ENCODE results near the gene RBM4B.

The RBM4B gene

DNA sequence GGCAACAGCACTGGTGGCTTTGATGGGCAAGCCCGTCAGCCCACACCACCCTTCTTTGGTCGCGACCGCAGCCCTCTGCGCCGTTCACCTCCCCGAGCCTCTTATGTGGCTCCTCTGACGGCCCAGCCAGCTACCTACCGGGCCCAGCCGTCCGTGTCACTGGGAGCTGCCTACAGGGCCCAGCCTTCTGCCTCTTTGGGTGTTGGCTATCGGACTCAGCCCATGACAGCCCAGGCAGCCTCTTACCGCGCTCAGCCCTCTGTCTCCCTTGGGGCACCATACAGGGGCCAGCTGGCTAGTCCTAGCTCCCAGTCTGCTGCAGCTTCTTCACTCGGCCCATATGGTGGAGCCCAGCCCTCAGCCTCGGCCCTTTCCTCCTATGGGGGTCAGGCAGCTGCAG is 53.2 kb downstream of the RBM4B start:
- Histone ChIP-seq H3K4me3 (ENCODE audit: low read depth, low read length) (no peak overlapping the region), H3K36me3 (ENCODE audit: control insufficient read depth, insufficient read depth, low read length) (no peaks in the 10 kb centered on the region), H3K9ac (no peak overlapping the region), H3K9me3 (ENCODE audit: control insufficient read depth, low read length) (no peaks in the 10 kb centered on the region), H3K27ac (no peak overlapping the region), H2AFZ (no peak overlapping the region), H3K27me3 (ENCODE audit: control insufficient read depth, insufficient read depth, low read length) (no peaks in the 10 kb centered on the region), H3K79me2 (peaks cover 44% of the 10 kb centered on the region), H3K4me1 (no peaks in the 10 kb centered on the region), H3K4me2 (ENCODE audit: low read length) (no peak overlapping the region)
- TF ChIP-seq, protein P1, sequence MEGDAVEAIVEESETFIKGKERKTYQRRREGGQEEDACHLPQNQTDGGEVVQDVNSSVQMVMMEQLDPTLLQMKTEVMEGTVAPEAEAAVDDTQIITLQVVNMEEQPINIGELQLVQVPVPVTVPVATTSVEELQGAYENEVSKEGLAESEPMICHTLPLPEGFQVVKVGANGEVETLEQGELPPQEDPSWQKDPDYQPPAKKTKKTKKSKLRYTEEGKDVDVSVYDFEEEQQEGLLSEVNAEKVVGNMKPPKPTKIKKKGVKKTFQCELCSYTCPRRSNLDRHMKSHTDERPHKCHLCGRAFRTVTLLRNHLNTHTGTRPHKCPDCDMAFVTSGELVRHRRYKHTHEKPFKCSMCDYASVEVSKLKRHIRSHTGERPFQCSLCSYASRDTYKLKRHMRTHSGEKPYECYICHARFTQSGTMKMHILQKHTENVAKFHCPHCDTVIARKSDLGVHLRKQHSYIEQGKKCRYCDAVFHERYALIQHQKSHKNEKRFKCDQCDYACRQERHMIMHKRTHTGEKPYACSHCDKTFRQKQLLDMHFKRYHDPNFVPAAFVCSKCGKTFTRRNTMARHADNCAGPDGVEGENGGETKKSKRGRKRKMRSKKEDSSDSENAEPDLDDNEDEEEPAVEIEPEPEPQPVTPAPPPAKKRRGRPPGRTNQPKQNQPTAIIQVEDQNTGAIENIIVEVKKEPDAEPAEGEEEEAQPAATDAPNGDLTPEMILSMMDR (IDR thresholded peaks at IDR 0.05) = no peak

DNA sequence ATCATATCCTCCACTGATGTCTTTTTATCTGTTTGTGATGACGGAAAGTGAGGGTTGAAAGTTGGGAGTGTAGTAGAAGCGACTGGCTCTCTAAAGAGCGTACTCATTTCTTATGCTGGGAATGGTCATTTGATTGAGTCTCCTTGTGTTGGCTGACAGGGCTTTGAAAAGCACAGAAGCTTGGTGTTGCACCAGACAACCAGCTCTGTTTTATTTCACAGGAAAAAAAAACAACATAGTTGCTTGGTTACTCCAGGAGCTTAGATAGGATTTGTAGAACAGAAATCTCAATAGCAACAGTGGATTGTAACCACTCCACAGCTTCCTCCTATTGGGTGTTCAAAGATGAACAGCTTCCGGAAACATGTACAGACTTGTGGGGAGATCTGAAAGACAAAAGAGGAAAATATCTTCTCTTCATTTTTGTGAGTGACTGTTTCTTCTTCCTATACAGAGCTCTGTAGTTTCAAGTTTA is 58.6 kb downstream of the RBM4B start:
- Histone ChIP-seq H2AFZ (no peak overlapping the region), H3K9ac (no peak overlapping the region), H3K4me1 (no peaks in the 10 kb centered on the region), H3K4me3 (ENCODE audit: low read depth, low read length) (peak overlapping the region; percentile 84), H3K4me2 (ENCODE audit: low read length) (peak overlapping the region; percentile 62), H3K27ac (peak overlapping the region; percentile 54), H3K9me3 (ENCODE audit: control insufficient read depth, low read length) (no peaks in the 10 kb centered on the region), H3K27me3 (ENCODE audit: control insufficient read depth, insufficient read depth, low read length) (no peaks in the 10 kb centered on the region), H3K79me2 (peaks cover 33% of the 10 kb centered on the region), H3K36me3 (ENCODE audit: control insufficient read depth, insufficient read depth, low read length) (no peaks in the 10 kb centered on the region)
- TF ChIP-seq, protein P1 (IDR thresholded peaks at IDR 0.05) = no peak

DNA sequence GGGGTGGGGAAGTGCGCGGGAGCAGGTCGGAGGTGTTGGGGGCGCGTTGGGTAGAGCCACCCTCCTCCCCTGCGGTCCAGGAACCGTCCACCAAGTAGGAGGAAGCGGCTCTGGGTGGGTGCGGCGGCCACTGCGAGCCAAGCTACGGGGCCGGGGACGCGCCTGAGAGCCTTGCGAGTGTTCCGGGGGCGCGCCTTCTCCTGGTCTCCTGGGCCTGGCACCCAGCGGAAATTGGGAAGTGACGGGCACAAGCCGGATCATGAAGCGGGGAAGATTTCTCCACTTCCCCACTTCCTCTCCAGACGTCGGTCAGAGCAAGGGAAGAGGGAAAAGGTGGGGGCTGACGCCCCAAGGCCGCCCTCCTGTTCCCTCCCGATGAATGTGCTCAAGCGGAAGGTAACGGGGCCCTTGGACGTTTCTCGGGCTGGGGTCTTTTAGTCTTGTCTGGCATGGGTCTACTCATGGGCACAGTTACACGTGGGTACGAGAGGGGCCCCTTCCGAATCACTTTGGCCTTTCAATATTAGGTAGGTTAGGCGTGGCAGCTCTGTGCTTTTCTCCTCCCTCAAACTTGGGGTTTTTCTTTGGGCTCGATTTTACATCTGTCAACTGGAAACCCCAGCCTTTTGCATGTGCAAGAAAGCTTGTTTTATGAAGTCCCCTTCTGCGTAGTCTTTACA is 60.4 kb downstream of the RBM4B start:
- peak overlapping the region; percentile 84 for H3K4me3 ChIP-seq (ENCODE audit: low read depth, low read length)
- H3K4me2 ChIP-seq (ENCODE audit: low read length) = peak overlapping the region; percentile 62
- H3K9me3 ChIP-seq (ENCODE audit: control insufficient read depth, low read length) = no peaks in the 10 kb centered on the region
- TF ChIP-seq, protein P1 (IDR thresholded peaks at IDR 0.05) = no peak
- H3K27ac ChIP-seq = peak overlapping the region; percentile 84
- H3K79me2 ChIP-seq = peaks cover 30% of the 10 kb centered on the region
- H3K9ac ChIP-seq = no peak overlapping the region
- H3K27me3 ChIP-seq (ENCODE audit: control insufficient read depth, insufficient read depth, low read length) = no peaks in the 10 kb centered on the region
- H3K36me3 ChIP-seq (ENCODE audit: control insufficient read depth, insufficient read depth, low read length) = no peaks in the 10 kb centered on the region
- no peaks in the 10 kb centered on the region for H3K4me1 ChIP-seq
- peak overlapping the region; percentile 90 for H2AFZ ChIP-seq

DNA sequence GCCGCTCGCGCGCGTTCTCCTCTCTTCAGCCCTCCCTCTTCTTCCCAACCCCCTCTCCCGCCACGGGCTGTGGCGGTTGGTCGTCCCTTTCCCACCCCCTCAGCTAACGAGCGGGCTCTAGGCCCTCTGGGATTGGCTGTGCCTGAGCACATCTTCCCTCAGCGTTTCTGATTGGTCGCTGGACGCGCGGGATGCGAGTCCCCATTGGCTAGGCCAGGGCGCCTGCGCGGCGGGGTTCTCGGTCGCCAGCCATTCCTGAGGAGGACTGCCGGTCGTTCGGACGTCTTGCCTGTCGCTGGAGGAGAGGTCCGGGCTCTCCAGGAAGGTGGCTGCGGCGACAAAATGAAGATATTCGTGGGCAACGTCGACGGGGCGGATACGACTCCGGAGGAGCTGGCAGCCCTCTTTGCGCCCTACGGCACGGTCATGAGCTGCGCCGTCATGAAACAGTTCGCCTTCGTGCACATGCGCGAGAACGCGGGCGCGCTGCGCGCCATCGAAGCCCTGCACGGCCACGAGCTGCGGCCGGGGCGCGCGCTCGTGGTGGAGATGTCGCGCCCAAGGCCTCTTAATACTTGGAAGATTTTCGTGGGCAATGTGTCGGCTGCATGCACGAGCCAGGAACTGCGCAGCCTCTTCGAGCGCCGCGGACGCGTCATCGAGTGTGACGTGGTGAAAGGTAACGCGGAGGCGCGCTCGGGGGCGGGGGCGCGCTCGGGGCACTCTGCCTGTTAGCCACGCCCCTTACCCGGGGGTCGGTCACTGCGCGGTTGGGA is 61.1 kb downstream of the RBM4B start, which contains the start of gene RBM14:
TSS of gene RBM14 (plus strand) at position 252 of the 776 bp plus-strand sequence. CDS start at position 343, 91 bp downstream.
- TF ChIP-seq, protein P1 (IDR thresholded peaks at IDR 0.05) = no peak
- peak within 1 kb of the TSS; percentile 84 for H3K27ac ChIP-seq
- no peaks in the 10 kb centered on the region for H3K36me3 ChIP-seq (ENCODE audit: control insufficient read depth, insufficient read depth, low read length)
- no peaks in the 10 kb centered on the region for H3K27me3 ChIP-seq (ENCODE audit: control insufficient read depth, insufficient read depth, low read length)
- peak within 1 kb of the TSS; percentile 84 for H3K4me3 ChIP-seq (ENCODE audit: low read depth, low read length)
- peak within 1 kb of the TSS; percentile 90 for H2AFZ ChIP-seq
- H3K4me1 ChIP-seq = no peaks in the 10 kb centered on the region
- peaks cover 30% of the 10 kb centered on the region for H3K79me2 ChIP-seq
- H3K9ac ChIP-seq = peak within 1 kb of the TSS; percentile 84
- H3K4me2 ChIP-seq (ENCODE audit: low read length) = peak within 1 kb of the TSS; percentile 91
- no peaks in the 10 kb centered on the region for H3K9me3 ChIP-seq (ENCODE audit: control insufficient read depth, low read length)
